Activated T-cell treated with anti-CD3 and anti-CD28 coated beads for 4 hours (primary cell): Measurements from ENCODE around the gene BBS12.
"Not testable (repeated sequence)": the region's sequence is repeated elsewhere in the genome, so short reads cannot be mapped to it uniquely, and the experiment has no call there.

ENCODE experiments used
- DNase-seq: peaks from one replicate; pipeline ENCODE4 v3.0.0-alpha.2; 2020

BBS12 gene

GRCh38 chr4:122766353-122766705 lies 33.8 kb downstream of the BBS12 start:
- DNase-seq, result no peak

DNA sequence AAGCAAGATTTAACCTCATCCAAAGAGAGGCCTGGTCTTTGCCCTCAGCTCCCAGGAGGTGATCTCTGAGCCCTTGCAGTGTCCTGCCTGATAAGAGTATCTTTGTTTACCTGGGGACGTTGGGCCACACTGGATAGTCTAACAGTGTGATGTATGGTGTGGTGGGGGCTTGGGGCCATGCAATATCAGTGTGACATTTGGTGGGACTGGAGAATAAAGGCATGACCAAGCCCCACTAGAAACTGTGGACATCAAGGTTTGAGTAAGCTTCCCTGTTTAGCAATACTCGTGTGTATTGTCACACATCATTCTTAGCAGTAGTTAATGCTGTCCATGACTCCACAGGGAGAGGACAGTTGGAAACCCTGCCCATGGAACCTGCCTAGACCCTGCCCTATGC lies 34.4 kb downstream of the BBS12 start:
- no peak for DNase-seq

GRCh38 chr4:122771724-122772123 lies 39.2 kb downstream of the BBS12 start:
- DNase-seq, result no peak

DNA sequence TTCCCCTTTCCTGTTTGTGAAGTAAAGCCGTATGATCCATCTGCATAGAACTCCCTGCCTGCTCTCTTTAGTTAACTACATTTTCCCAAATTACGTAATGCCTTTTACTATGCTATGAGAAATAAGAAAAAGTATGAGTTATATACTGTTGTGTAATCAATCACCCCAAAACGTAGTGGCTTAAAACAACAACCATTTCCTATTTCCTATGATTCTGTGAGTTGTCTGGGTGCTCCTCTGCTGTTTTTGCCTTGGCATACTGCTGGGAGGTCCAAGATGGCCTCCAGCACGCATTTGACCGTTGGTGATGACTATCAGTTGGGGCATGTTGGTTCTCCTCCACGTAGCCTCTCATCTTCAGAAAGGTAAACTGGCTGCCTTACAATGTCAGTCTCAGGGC lies 39.8 kb downstream of the BBS12 start:
- no peak for DNase-seq

DNA sequence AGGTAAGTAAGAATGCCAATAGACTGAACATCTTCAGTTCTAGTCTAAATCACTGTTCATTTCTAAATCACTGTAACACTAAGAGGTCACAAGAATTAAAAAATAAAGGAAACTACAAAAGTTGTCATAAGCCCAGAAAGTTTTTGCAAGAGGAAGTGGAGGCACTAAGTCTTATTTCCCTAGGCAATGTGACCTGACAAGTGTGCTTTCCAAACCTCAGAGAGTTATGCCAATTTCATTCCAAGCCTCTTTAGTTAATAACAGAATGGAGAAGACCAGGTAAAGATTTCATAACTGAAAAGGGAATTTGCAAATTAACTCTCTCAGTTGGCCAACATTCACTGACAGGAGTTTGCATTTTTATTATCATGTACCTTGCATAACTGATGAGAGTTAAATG lies 40.5 kb downstream of the BBS12 start:
- no peak for DNase-seq

DNA sequence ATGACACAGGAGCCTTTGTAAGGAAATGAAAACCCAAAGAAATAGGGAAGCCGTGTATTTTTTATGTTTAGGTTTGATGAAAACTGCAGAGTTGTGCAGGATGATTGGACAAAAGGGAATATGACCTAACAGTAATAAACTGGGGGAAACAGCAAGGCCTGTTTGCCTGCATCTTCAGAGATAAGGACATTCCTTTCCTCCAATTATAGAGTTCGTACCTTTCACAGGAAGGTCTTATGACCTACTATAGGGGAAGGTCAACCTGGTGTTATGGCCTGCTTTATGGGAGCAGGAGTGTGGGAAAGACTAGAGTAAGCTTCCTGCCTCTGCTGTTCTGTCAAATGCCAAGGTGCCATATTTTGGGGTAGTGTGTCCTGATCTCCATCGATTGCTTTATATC lies 42.5 kb downstream of the BBS12 start:
- DNase-seq, result no peak

DNA sequence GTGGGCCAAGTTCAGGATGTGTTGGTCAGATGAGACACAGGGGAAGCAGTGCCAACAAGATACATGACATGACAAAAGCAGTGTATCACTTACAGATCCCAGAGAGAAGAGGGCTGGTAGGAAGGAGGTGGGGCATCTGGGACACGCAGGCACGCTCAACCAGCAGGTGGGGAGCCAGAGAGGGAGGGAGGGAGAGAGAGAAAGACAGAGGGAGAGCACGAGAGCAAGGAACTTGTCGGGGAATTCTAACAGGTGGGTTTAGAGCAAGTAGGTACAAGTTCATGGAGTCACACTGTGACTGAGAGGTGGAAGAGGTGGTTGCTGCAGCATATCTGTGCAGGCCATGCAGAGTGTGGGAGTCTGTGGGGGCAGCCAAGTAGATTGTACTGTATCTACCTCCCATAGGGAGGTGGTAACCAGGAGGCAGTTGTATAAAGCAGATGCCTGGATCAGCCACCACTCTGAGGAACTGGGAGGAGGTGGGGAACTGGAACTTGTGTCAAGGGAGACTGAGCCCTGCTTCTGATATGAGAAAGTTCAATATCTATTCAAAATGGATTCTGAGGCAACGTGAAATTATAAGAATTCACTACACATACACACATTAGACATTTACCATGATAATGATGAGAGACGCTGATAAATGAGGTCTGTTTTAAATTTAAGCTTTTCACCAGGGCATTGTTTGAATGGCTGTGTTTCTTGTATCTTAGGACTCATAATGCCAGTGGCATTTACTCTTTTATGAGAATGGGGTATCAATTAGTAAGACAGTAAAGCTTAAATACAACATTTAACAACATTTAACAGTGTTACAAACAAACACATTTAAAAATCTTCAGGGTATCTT lies 43.7 kb downstream of the BBS12 start:
- DNase-seq, result no peak

DNA sequence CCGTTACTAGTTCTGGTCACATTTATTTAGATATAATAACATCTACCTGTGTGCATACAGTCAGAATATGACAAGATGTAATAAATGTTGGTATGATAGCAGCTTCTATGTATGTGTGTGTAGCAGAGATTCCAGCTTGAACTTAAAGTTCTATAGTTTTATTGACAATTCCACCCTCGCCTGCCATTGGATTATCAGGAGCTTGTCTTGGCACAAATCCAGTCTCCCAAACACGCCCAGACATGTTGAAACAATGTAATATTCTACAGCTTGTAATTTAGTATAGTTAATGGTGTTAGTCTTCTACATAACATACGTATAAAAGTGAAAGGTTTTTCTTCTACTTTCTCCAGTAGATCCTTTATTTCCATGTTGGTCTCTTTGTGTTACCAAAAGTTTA lies 44.4 kb downstream of the BBS12 start:
- DNase-seq, result no peak

- DNase-seq, result no peak
Measured at GRCh38 chr4:122777846-122778673, 45.6 kb downstream of the BBS12 start.

GRCh38 chr4:122781486-122781885 lies 49.0 kb downstream of the BBS12 start:
- no peak for DNase-seq

- DNase-seq, result no peak
Measured at GRCh38 chr4:122783301-122784215, 51.1 kb downstream of the BBS12 start.

DNA sequence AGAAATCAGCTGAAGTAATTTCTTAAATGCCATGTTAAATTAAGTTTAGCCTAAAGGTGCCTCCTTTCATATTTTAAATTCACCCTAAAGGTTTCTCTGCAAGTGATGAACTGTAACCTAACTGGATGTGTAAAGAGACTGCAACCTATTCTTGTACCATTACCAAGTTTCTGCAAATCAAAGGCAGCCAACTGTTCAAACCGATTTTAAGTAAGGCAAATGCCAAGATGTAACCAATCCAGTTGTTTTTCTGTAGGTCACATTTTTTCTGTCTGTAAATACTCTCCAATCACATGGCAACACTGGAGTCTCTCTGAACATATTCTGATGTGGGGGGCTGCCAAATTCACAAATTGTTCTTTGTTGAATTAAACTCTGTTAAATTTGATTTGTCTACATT lies 51.8 kb downstream of the BBS12 start:
- no peak for DNase-seq

GRCh38 chr4:122785099-122785498 lies 52.6 kb downstream of the BBS12 start:
- DNase-seq, result no peak

GRCh38 chr4:122786296-122786695 lies 53.8 kb downstream of the BBS12 start:
- not testable (repeated sequence) for DNase-seq

- DNase-seq, result not testable (repeated sequence)
Measured at GRCh38 chr4:122786920-122787319, 54.4 kb downstream of the BBS12 start.

- DNase-seq, result no peak
Measured at GRCh38 chr4:122787940-122788339, 55.4 kb downstream of the BBS12 start.

- DNase-seq, result no peak
Measured at GRCh38 chr4:122788935-122789334, 56.4 kb downstream of the BBS12 start.

DNA sequence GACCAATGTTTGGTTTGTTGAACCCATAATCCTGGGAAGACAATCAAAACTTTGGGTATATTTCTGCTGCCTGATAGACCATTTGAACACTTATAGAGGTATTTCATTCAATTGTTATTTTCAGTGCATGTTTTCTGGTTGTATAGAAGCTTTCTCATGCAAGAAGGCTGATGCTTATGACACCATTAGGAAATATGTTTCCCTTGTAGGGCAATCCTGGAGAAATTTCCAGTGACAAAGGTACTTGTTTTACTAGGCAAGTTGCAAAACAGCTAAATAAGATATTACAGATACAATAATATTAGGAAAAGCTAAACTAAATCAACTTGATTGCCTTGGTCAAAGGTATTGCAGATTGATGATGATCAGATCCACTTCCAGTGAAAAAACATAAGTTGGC lies 61.3 kb downstream of the BBS12 start:
- DNase-seq, result no peak
